VCaP (cell line): Measurements from ENCODE around the gene KLHL1.

Experiments
- H3K27ac ChIP-seq: fragments of 450-650 bp; 2 replicates; pipeline ENCODE4 v1.5.1; 2017
- TF ChIP-seq, protein P1 (sequence below): fragments of 450-650 bp; conservative IDR thresholded peaks from 2 replicates; pipeline ENCODE4 v1.5.1; 2017; ENCODE audit warnings: mild to moderate bottlenecking, moderate library complexity

KLHL1 gene

DNA sequence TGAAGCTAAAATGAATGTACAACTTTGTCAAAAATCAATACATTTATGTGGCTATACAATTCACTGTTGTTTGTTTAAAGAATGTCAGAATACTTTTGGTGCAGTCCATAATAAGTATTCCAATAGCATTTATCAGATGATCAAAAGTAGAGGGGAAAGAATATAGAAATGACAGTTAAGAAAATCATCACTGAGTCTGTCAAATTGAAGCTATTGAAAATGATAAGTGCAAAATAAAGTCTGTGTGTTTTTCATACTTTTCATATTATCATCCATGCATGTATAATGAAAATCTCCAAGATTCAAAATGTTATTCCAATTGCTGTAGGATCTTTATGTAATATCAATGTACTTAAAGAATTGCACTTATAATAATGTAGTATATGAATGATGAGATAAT, 93.9 kb downstream of the KLHL1 start:
- H3K27ac ChIP-seq, result no peak overlapping the region
- TF ChIP-seq, protein P1, sequence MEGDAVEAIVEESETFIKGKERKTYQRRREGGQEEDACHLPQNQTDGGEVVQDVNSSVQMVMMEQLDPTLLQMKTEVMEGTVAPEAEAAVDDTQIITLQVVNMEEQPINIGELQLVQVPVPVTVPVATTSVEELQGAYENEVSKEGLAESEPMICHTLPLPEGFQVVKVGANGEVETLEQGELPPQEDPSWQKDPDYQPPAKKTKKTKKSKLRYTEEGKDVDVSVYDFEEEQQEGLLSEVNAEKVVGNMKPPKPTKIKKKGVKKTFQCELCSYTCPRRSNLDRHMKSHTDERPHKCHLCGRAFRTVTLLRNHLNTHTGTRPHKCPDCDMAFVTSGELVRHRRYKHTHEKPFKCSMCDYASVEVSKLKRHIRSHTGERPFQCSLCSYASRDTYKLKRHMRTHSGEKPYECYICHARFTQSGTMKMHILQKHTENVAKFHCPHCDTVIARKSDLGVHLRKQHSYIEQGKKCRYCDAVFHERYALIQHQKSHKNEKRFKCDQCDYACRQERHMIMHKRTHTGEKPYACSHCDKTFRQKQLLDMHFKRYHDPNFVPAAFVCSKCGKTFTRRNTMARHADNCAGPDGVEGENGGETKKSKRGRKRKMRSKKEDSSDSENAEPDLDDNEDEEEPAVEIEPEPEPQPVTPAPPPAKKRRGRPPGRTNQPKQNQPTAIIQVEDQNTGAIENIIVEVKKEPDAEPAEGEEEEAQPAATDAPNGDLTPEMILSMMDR, result no peak

DNA sequence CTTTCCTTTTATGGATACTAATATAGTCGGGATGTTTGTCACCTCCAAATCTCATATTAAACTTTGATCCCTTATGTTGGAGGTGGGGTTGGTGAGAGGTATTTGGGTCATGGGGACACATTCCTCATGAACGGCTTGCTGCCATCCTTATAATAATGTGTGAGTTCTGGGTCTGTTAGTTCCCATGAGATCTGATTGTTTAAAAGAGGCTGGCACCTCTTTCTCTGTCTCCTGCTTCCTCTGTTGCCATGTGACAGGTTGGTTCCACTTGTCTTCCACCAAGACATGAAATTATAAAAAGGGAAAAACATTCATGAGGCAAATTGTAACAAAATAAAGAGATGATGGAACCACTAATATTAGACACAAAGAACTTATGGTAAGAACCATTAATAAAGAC, 108.4 kb downstream of the KLHL1 start:
- TF ChIP-seq, protein P1, result no peak
- H3K27ac ChIP-seq, result no peak overlapping the region

DNA sequence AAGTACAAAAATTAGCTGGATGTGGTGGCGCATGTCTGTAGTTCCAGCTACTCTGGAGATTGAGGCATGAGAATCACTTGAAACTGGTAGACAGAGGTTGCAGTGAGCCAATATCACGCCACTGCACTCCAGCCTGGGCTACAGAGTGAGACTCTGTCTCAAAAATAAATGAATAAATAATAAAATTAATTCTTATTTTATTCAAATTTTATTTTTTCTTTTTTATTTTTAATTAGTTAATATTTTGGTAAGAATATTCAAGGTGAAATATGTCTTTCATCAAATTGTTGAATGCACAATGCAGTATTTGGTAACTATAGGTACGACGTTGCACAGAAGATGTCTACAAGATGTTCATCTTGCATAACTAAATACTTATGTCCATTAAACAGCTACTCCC, 111.2 kb downstream of the KLHL1 start:
- TF ChIP-seq, protein P1, result no peak
- H3K27ac ChIP-seq, result no peak overlapping the region

DNA sequence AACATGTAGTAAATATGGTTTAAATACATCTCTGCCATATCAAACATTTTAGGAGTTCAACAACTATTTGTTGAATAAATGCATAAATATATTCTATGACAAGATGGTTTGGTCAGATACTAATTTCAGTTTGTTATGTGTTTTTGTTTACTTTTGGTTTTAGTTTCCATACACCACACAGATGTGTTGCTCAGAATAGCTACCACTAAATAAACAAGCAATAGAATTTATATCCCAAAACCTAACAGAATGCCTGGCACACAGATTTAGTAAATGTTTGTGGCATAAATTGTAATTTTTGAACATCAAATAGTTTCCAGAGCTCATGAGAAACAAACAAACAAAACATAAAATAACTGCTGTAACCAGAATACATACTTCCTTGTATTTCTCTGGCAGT, 127.5 kb downstream of the KLHL1 start:
- TF ChIP-seq, protein P1, result no peak
- no peak overlapping the region for H3K27ac ChIP-seq

DNA sequence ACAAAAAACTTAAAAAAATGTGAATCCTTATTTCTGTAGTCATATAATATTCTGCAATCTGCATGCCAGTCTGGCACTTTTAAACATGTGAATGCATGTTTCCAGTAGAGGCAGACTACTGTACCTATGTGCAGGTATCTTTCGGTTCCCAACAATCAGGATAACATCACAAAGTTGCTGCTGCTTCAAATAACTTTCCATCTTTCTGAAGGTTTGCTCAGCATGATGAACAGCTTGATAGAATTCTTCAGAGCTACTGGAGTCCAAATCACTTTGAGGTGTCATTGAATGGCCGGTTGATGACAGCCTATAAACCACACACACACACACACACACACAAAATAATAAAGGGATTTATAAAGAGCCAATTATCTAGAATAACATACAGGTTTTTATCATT, 132.8 kb downstream of the KLHL1 start:
- H3K27ac ChIP-seq, result no peak overlapping the region
- TF ChIP-seq, protein P1, result no peak

DNA sequence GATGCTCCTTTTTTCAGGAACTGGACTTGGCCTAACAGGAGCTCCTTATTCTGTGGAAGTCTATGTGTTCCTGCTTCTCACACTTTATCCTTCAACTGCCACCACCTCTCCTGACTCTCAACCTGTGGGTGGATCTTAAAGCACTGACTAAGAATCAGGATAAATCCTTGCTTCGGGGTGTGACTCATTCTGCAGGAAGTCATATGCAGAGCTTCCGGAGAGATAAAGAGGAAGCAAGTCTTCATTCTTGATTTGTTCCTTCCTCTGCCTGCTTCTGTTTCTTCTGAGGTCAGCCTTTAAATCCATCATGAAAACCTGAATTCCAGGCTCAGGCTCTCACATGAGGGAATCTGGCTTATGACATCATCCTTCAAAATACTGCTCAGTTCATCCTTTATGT, 137.7 kb downstream of the KLHL1 start:
- no peak overlapping the region for H3K27ac ChIP-seq
- TF ChIP-seq, protein P1, result no peak

DNA sequence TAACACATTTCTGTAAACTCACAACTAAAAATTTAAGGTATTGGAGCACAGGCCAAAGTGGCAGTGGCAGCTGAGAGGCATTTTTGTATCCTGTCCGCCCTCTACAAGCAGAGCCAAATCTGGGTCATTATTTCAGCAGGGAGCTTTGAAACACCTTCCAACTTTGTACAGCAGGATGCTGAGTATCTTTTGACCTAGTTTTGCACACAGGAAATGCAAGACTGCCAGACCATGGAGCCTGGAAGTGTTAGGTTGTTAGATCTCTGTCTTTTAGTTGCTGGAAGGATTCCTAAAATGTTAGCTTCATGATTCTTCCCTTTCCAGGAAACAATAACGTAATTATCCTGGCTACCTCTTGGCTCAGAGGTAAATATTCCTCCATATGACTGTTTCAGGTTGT, 149.2 kb downstream of the KLHL1 start:
- TF ChIP-seq, protein P1, result no peak
- H3K27ac ChIP-seq, result no peak overlapping the region

DNA sequence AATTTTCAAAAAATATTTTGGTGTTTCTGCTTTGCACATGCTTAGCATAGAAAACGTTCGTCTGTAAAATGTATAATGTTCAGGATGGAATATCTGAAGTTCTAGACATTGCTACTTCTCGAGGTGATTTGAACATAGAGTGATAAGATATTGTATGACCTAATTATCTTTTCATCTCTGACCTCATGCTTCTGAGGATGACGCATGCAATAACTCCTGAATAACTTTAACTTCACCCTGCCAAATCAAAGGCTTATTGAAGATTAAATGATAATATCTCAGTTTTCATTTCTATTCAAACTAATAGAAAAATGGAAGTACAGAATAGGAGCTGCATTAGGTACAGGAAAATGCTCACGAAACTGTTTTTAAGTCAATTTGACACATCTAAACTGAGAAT, 151.4 kb downstream of the KLHL1 start:
- TF ChIP-seq, protein P1, result no peak
- H3K27ac ChIP-seq, result no peak overlapping the region
